ENCODE results near the gene NBAS. TPM values are rescaled to one million over a fixed set of nuclear protein-coding genes. Genes with fewer than 3 reads are reported as not detected.

Gene NBAS
- polyA plus RNA-seq, 1 donor (not counting 4 experiments of a cell fraction or from before 2014, with no cell fraction given): 27.9 TPM

DNA sequence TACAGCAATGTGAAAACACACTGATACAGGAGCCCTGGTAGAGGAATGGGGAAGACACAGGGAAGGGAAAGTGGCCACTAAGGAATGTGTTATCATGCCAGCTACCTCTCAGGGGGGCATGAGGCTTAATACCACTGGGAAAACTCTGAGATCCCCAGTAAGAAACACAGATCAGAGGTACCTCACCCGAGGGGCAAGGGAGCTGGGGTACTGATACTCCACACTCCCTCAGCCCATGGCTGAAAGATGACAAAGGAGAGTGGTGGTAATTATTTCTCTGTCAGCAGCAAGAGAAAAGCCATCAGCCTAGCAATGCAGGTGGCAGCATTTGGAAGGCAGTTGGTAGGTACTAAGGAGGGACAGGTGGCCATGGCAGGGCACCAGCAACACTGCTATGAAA lies 434.8 kb downstream of the NBAS start:
- H4K20me1 ChIP-seq (ENCODE audit: control insufficient read depth, extremely low read depth, insufficient read depth, low read length): no peaks in the 10 kb centered on the region
- dilution Hi-C loops (cut with MboI; ENCODE audit: extremely low pct_ligation_motif_present, low sequenced_read_pairs): no loop called here
- H3K79me2 ChIP-seq (ENCODE audit: control insufficient read depth, insufficient read depth, low read length): no peaks in the 10 kb centered on the region
- no peak overlapping the region for H3K9ac ChIP-seq (ENCODE audit: control insufficient read depth, extremely low read depth, insufficient read depth, low read length)
- H2AFZ ChIP-seq (ENCODE audit: control insufficient read depth, low read length): no peak overlapping the region
- H3K4me1 ChIP-seq (ENCODE audit: control insufficient read depth, extremely low read depth, insufficient read depth, low read length): no peaks in the 10 kb centered on the region
- H3K4me3 ChIP-seq (ENCODE audit: control insufficient read depth in 2 of 3, extremely low read depth in 1 of 3, insufficient read depth in 2 of 3, low read depth in 1 of 3, low read length in 3 of 3): no peak overlapping the region
- DNase-seq (ENCODE audit: low read depth, low spot score) (no peak), FAIRE-seq (no peak)
- no peak overlapping the region for H3K4me2 ChIP-seq (ENCODE audit: control insufficient read depth, extremely low read depth, insufficient read depth, low read depth, low read length)
- H3K9me3 ChIP-seq (ENCODE audit: control insufficient read depth, low read depth, low read length): no peaks in the 10 kb centered on the region
- TF ChIP-seq, protein P1, sequence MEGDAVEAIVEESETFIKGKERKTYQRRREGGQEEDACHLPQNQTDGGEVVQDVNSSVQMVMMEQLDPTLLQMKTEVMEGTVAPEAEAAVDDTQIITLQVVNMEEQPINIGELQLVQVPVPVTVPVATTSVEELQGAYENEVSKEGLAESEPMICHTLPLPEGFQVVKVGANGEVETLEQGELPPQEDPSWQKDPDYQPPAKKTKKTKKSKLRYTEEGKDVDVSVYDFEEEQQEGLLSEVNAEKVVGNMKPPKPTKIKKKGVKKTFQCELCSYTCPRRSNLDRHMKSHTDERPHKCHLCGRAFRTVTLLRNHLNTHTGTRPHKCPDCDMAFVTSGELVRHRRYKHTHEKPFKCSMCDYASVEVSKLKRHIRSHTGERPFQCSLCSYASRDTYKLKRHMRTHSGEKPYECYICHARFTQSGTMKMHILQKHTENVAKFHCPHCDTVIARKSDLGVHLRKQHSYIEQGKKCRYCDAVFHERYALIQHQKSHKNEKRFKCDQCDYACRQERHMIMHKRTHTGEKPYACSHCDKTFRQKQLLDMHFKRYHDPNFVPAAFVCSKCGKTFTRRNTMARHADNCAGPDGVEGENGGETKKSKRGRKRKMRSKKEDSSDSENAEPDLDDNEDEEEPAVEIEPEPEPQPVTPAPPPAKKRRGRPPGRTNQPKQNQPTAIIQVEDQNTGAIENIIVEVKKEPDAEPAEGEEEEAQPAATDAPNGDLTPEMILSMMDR (optimal IDR thresholded peaks at IDR 0.05 in 1 of 3, IDR thresholded peaks at IDR 0.05 in 1 of 3, conservative IDR thresholded peaks at IDR 0.05 in 1 of 3; ENCODE audit: extremely low read depth in 1 of 3, insufficient read depth in 2 of 3, low read length in 3 of 3): no peak
- TF ChIP-seq EZH2 (IDR thresholded peaks at IDR 0.05; ENCODE audit: low read length): no peak
- H3K27me3 ChIP-seq (ENCODE audit: control insufficient read depth, extremely low read depth, insufficient read depth, low read length): no peaks in the 10 kb centered on the region
- no peaks in the 10 kb centered on the region for H3K36me3 ChIP-seq (ENCODE audit: control insufficient read depth in 2 of 2, extremely low read depth in 1 of 2, insufficient read depth in 2 of 2, low read length in 2 of 2)
- no peak overlapping the region for H3K27ac ChIP-seq (ENCODE audit: control insufficient read depth, insufficient read depth, low read length)
- no peaks in the 10 kb centered on the region for H3K9me1 ChIP-seq (ENCODE audit: control insufficient read depth, extremely low read depth, insufficient read depth, low read length)

DNA sequence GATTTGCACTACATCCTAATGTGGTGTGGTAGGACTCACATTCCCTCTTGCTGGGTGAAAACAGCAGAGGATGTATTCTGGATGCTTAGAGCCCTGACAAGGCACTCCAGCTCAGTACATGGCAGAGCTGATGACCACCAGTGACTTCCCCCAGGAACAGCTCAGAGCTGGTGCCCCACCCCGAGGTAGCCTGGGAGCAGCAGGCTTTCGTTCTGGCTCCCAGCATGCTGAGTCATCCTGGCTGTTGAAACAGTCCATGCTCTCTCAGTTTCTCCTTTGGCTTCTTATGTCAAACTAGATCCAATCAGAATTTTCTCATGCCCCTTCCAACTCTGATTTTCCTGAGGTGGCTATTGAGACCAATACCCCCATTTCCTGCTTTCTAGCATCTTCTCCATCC lies 438.2 kb downstream of the NBAS start:
- H3K9me1 ChIP-seq (ENCODE audit: control insufficient read depth, extremely low read depth, insufficient read depth, low read length): no peaks in the 10 kb centered on the region
- no peaks in the 10 kb centered on the region for H3K27me3 ChIP-seq (ENCODE audit: control insufficient read depth, extremely low read depth, insufficient read depth, low read length)
- no peaks in the 10 kb centered on the region for H3K79me2 ChIP-seq (ENCODE audit: control insufficient read depth, insufficient read depth, low read length)
- H3K9me3 ChIP-seq (ENCODE audit: control insufficient read depth, low read depth, low read length): no peaks in the 10 kb centered on the region
- no peak for FAIRE-seq
- no peaks in the 10 kb centered on the region for H3K36me3 ChIP-seq (ENCODE audit: control insufficient read depth in 2 of 2, extremely low read depth in 1 of 2, insufficient read depth in 2 of 2, low read length in 2 of 2)
- no peak for DNase-seq (ENCODE audit: low read depth, low spot score)
- dilution Hi-C loops (cut with MboI; ENCODE audit: extremely low pct_ligation_motif_present, low sequenced_read_pairs): no loop called here
- H4K20me1 ChIP-seq (ENCODE audit: control insufficient read depth, extremely low read depth, insufficient read depth, low read length): no peaks in the 10 kb centered on the region
- H3K9ac ChIP-seq (ENCODE audit: control insufficient read depth, extremely low read depth, insufficient read depth, low read length): no peak overlapping the region
- no peak overlapping the region for H3K4me2 ChIP-seq (ENCODE audit: control insufficient read depth, extremely low read depth, insufficient read depth, low read depth, low read length)
- H2AFZ ChIP-seq (ENCODE audit: control insufficient read depth, low read length): no peak overlapping the region
- no peak for TF ChIP-seq EZH2 (IDR thresholded peaks at IDR 0.05; ENCODE audit: low read length)
- TF ChIP-seq, protein P1 (optimal IDR thresholded peaks at IDR 0.05 in 1 of 3, IDR thresholded peaks at IDR 0.05 in 1 of 3, conservative IDR thresholded peaks at IDR 0.05 in 1 of 3; ENCODE audit: extremely low read depth in 1 of 3, insufficient read depth in 2 of 3, low read length in 3 of 3): no peak
- no peaks in the 10 kb centered on the region for H3K4me1 ChIP-seq (ENCODE audit: control insufficient read depth, extremely low read depth, insufficient read depth, low read length)
- H3K4me3 ChIP-seq (ENCODE audit: control insufficient read depth in 2 of 3, extremely low read depth in 1 of 3, insufficient read depth in 2 of 3, low read depth in 1 of 3, low read length in 3 of 3): no peak overlapping the region
- no peak overlapping the region for H3K27ac ChIP-seq (ENCODE audit: control insufficient read depth, insufficient read depth, low read length)

Measured in keratinocyte (primary cell).